Measurements from ENCODE around the gene ITPKB. TPM values are rescaled to one million over a fixed set of nuclear protein-coding genes. Genes with fewer than 3 reads are reported as not detected.

ITPKB gene
- polyA plus RNA-seq, 1 donor from 2014 or later = 20.4 TPM

- no peaks in the 10 kb centered on the region for H3K9me3 Mint-ChIP-seq
Observed at GRCh38 chr1:226589008-226589733, 149.9 kb downstream of the ITPKB start.

DNA sequence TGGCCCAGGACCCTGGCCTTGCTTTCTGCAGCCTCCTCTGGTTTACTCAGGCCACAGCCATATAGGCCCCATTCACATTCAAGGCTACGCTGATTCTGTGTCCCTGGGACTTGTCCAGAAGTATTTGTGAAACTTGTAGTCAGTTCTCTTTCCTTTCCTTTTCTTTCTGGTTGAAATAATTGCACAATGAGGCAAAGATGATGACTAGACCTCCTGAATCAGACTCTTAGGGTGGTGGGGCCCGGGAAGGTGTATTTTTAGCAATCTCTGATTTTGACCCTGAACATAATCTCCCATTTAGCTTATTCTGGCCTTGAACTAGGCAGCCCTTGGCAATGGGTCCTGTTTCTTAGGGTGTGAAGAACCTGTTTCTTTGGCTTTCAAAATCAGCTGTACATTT is 150.6 kb downstream of the ITPKB start:
- peaks cover 7% of the 10 kb centered on the region for H3K27me3 Mint-ChIP-seq
- no peaks in the 10 kb centered on the region for H3K9me3 Mint-ChIP-seq
- H3K4me1 Mint-ChIP-seq = peaks cover 0 to 1% (median 0%) of the 10 kb centered on the region in 3 donors
- H3K27ac Mint-ChIP-seq = no peak overlapping the region
- no peak overlapping the region for H3K4me3 Mint-ChIP-seq
- H3K36me3 Mint-ChIP-seq = no peaks in the 10 kb centered on the region

More at GRCh38 chr1:226589008-226589733, 149.9 kb downstream of the ITPKB start:
- no peak overlapping the region for H3K27ac Mint-ChIP-seq
- no peaks in the 10 kb centered on the region for H3K36me3 Mint-ChIP-seq
- H3K4me3 Mint-ChIP-seq = no peak overlapping the region
- peaks cover 13% of the 10 kb centered on the region for H3K27me3 Mint-ChIP-seq
- peaks cover 0 to 1% (median 0%) of the 10 kb centered on the region in 3 donors for H3K4me1 Mint-ChIP-seq

DNA sequence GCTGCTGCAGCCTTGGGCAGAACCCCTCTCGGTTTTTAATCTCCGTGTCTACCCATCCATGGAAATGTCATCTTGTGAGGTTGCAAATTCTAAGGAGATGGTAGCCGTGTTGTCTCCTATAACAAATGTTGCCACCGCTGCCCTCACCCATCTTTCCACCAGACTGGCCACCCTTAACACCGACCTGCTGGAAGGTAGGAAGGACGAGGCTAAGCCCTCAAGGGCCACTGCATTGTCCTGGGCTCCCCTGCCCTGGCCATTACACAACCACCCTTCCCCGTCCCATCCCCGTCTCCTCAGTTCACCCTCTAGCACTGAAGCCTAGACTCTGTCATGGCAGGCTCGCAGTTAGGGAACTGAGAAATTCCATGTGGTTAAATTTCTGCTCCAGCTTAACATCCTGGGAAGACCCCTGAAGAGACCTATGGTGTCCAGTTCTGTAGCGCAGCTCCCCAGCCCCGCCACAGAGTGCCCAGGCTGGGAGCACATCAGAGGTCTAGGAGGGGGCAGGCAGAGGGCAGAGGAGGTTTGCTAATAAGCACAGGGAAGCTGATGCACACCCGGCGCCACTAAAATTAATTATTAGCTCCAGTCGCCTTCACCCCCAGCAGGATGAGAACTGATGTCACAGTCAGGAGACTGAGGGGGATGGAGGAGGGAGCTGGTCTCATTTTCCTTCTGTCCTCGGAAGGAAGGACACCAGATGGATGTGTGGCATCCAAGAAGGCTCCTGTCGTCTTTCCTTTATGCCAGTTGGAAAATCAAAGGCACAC is 152.2 kb downstream of the ITPKB start:
- no peaks in the 10 kb centered on the region for H3K36me3 Mint-ChIP-seq
- no peak overlapping the region for H3K27ac Mint-ChIP-seq
- peaks cover 2% of the 10 kb centered on the region for H3K27me3 Mint-ChIP-seq
- peaks cover 0 to 4% (median 0%) of the 10 kb centered on the region in 3 donors for H3K4me1 Mint-ChIP-seq
- H3K9me3 Mint-ChIP-seq = no peaks in the 10 kb centered on the region
- H3K4me3 Mint-ChIP-seq = no peak overlapping the region

DNA sequence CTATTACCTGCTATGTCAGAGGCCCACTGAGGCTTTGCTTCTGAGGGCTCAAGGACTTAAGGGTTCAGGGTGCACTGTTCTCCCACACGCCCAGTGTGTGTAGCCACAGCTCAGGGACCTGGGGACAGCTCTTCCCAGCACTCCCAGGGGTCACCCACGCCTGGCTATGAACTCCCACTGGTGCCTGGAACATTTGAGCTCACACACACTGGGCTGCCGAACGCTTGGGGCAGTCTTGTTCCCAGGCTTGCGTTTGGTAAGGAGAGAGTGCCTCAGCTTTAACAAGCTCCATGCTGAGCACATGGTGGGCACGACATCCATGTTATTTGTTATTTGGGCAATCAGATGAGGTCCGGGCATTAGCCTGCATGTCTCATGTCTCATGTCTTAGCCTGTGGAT is 153.0 kb downstream of the ITPKB start:
- no peaks in the 10 kb centered on the region for H3K9me3 Mint-ChIP-seq
- H3K4me3 Mint-ChIP-seq = no peak overlapping the region
- peaks cover 2% of the 10 kb centered on the region for H3K27me3 Mint-ChIP-seq
- H3K27ac Mint-ChIP-seq = peak overlapping the region in 1 of 3 donors; percentile 40
- H3K4me1 Mint-ChIP-seq = peaks cover 0 to 3% (median 0%) of the 10 kb centered on the region in 3 donors
- H3K36me3 Mint-ChIP-seq = no peaks in the 10 kb centered on the region

DNA sequence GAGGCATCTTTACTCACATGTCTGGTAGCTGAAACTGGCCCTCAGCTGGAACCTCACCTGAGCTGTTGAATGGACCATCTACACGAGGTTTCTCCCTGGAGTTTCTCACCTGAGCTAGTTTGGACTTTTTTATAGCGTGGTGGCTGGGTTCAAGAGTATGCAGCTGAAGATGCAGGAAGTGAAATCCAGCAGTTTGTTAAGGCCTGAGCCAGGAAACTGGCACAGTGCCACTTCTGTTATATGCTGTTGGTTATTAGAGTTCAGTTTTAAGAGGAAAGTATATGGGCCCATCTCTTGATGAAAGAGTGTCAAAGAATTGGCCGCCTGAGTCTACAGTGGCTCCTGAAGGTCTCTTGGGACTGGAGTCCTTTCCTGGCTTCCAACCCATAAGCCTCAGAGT is 154.9 kb downstream of the ITPKB start:
- Mint-ChIP-seq H3K36me3 (no peaks in the 10 kb centered on the region), H3K9me3 (no peaks in the 10 kb centered on the region), H3K4me1 (peaks cover 0 to 3% (median 0%) of the 10 kb centered on the region in 3 donors), H3K27ac (no peak overlapping the region), H3K4me3 (no peak overlapping the region), H3K27me3 (no peaks in the 10 kb centered on the region)

GRCh38 chr1:226582966-226583365 is 156.1 kb downstream of the ITPKB start:
- Mint-ChIP-seq H3K36me3 (no peaks in the 10 kb centered on the region), H3K4me1 (peaks cover 0 to 3% (median 0%) of the 10 kb centered on the region in 3 donors), H3K4me3 (no peak overlapping the region), H3K9me3 (no peaks in the 10 kb centered on the region), H3K27ac (no peak overlapping the region), H3K27me3 (no peaks in the 10 kb centered on the region)

Other genes starting within 250 kb of the ITPKB start
- gene STUM, start 190.5 kb downstream of the ITPKB start, polyA plus RNA-seq = not detected
- 16.1 TPM for gene PSEN2, start 131.3 kb upstream of the ITPKB start, polyA plus RNA-seq
- gene COQ8A, start 201.0 kb upstream of the ITPKB start, polyA plus RNA-seq = 57.4 TPM

Measured in IgD-negative memory B cell (primary cell).